NOMO-1 treated with dmso at 0.1 percent for 144 hours (cell line): ENCODE results near the gene IL3.

Experiments used
- DNase-seq: peaks from one replicate; lab custom pipeline; 2025; ENCODE audit not compliant: unreplicated experiment; lab: John Stamatoyannopoulos, UW

The IL3 gene

GRCh38 chr5:132072070-132072469, 11.6 kb downstream of the IL3 start:
- DNase-seq, result no peak

- DNase-seq, result no peak
Observed at GRCh38 chr5:132072528-132072927, 12.1 kb downstream of the IL3 start.

- DNase-seq, result no peak
Observed at GRCh38 chr5:132073231-132074013, 13.0 kb downstream of the IL3 start, which contains the start of gene CSF2. Gene CSF2 (plus strand): TSS chr5:132073789. CDS start chr5:132073824, 35 bp downstream.

- DNase-seq, result no peak
Observed at GRCh38 chr5:132074091-132074771, 13.8 kb downstream of the IL3 start.

GRCh38 chr5:132074772-132075718, 14.6 kb downstream of the IL3 start:
- DNase-seq, result no peak

GRCh38 chr5:132075719-132076077, 15.2 kb downstream of the IL3 start:
- DNase-seq, result no peak

- DNase-seq, result no peak
Observed at GRCh38 chr5:132076202-132076830, 15.9 kb downstream of the IL3 start.

- no peak for DNase-seq
Observed at GRCh38 chr5:132076983-132077382, 16.5 kb downstream of the IL3 start.

- DNase-seq, result no peak
Observed at GRCh38 chr5:132079081-132079480, 18.6 kb downstream of the IL3 start.

- DNase-seq, result no peak
Observed at GRCh38 chr5:132079619-132080018, 19.2 kb downstream of the IL3 start.

GRCh38 chr5:132080595-132080994, 20.1 kb downstream of the IL3 start:
- no peak for DNase-seq

GRCh38 chr5:132081458-132081857, 21.0 kb downstream of the IL3 start:
- DNase-seq, result no peak

GRCh38 chr5:132082329-132083023, 22.0 kb downstream of the IL3 start:
- no peak for DNase-seq

- no peak for DNase-seq
Observed at GRCh38 chr5:132083071-132083678, 22.7 kb downstream of the IL3 start.

- no peak for DNase-seq
Observed at GRCh38 chr5:132085686-132086085, 25.2 kb downstream of the IL3 start.

GRCh38 chr5:132086277-132086794, 25.9 kb downstream of the IL3 start:
- DNase-seq, result no peak

GRCh38 chr5:132087176-132087575, 26.7 kb downstream of the IL3 start:
- no peak for DNase-seq

- DNase-seq, result no peak
Observed at GRCh38 chr5:132087661-132088060, 27.2 kb downstream of the IL3 start.

GRCh38 chr5:132089363-132089762, 28.9 kb downstream of the IL3 start:
- no peak for DNase-seq

- DNase-seq, result no peak
Observed at GRCh38 chr5:132090107-132090506, 29.7 kb downstream of the IL3 start.
